ENCODE measurements around the gene SIAH3. TPM values are rescaled to one million over a fixed set of nuclear protein-coding genes. Genes with fewer than 3 reads are reported as not detected.
A peak's percentile ranks its signal among the peaks of the same experiment; 100 is the strongest.

Gene SIAH3
- total RNA-seq, 4 donors from 2014 or later, result not detected

DNA sequence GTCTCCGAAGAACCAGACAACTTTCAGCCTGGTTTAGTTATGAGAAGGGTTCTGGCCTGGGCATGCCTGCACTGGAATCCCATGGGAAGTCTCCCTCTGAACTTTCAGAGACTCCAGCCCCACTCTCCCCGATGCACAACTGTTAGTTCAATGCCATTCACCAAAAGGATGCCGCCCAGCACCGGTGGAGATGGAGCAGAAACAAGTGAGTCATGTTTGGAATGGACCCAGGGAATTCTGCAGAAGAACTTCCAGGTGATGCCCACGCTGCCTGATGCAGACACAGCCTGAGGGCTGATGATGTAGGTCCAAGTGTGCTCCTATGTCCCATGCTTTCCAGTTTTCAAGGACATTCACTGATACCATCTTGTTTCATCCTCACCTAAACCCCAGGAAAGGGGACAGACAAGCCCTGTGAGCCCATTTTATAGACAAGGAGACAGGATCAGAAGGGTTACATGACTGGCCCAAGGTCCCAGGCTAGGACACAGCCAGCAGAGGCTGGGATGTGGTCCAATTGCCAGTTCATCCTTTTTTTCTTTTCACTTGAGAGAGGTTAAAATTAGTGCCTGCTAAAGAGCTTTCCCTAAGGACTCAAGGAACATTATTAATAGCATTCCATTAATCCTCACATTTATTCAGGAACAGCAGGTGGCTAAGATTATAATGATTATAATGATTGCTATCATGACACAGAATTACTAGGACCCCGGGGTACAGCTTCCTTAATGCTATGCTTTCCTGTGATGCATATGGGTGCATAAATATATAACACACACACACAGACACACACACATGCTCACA lies 39.5 kb downstream of the SIAH3 start:
- no peaks in the 10 kb centered on the region for H3K4me1 ChIP-seq
- intact Hi-C loops (cut with DNase I; ENCODE audit: low total_unique reads), result no loop called here
- no peak overlapping the region for H3K4me3 ChIP-seq
- no peaks in the 10 kb centered on the region for H3K9me3 ChIP-seq
- in situ Hi-C loops (cut with MboI; ENCODE audit: low pct_ligation_motif_present in 1 of 4, low pct_unique_long_range_greater_than_20kb in 1 of 4, low sequenced_read_pairs in 3 of 4), result no loop called here
- DNase-seq, result no peak
- WGBS, 2 donors (ENCODE audit: low coverage in 1 of 2), result 64 to 72% methylated on average over 5 to 6 of the region's 6 CpGs
- TF ChIP-seq EP300 (IDR thresholded peaks at IDR 0.05; ENCODE audit: low read depth) (no peak), POLR2A (IDR thresholded peaks at IDR 0.05) (no peak), POLR2AphosphoS5 (IDR thresholded peaks at IDR 0.05) (no peak)
- TF ChIP-seq, protein P1, sequence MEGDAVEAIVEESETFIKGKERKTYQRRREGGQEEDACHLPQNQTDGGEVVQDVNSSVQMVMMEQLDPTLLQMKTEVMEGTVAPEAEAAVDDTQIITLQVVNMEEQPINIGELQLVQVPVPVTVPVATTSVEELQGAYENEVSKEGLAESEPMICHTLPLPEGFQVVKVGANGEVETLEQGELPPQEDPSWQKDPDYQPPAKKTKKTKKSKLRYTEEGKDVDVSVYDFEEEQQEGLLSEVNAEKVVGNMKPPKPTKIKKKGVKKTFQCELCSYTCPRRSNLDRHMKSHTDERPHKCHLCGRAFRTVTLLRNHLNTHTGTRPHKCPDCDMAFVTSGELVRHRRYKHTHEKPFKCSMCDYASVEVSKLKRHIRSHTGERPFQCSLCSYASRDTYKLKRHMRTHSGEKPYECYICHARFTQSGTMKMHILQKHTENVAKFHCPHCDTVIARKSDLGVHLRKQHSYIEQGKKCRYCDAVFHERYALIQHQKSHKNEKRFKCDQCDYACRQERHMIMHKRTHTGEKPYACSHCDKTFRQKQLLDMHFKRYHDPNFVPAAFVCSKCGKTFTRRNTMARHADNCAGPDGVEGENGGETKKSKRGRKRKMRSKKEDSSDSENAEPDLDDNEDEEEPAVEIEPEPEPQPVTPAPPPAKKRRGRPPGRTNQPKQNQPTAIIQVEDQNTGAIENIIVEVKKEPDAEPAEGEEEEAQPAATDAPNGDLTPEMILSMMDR (IDR thresholded peaks at IDR 0.05), result no peak
- no peaks in the 10 kb centered on the region for H3K27me3 ChIP-seq
- H3K36me3 ChIP-seq, result no peaks in the 10 kb centered on the region
- H3K27ac ChIP-seq, result no peak overlapping the region

DNA sequence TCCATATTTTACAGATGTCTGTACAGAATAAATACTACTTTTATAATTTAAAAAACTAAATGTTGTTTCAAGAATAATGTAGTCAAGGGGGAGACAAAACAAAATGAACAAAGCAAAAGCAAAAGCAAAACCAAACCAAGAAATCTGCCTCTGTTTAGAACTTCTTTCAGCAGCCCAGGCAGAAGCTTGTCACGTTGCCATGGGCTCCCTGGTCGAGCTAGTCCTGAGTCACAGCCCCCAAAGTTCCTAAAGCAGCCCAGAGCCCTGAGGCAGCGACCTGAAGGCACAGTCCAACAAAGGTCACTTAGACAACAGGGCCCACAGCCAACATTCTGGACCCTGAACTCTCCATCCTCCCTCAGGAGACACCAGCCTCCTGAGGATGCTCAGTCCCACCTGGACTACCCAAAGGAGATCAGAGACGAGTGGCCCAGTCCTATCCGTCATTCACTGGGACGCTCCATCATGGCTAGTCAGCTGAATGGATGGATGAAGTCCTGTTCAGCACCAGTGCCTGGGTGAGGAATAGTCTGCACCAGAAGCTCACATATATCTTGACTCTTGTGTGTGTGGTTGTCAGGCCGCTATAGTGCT lies 41.7 kb downstream of the SIAH3 start:
- in situ Hi-C loops (cut with MboI; ENCODE audit: low pct_ligation_motif_present in 1 of 4, low pct_unique_long_range_greater_than_20kb in 1 of 4, low sequenced_read_pairs in 3 of 4), result no loop called here
- no peak for TF ChIP-seq POLR2AphosphoS5 (IDR thresholded peaks at IDR 0.05)
- TF ChIP-seq, protein P1 (IDR thresholded peaks at IDR 0.05), result no peak
- TF ChIP-seq EP300 (IDR thresholded peaks at IDR 0.05; ENCODE audit: low read depth), result no peak
- TF ChIP-seq POLR2A (IDR thresholded peaks at IDR 0.05), result no peak
- 17 to 62% methylated on average over 2 to 7 of the region's 7 CpGs for WGBS, 2 donors (ENCODE audit: low coverage in 1 of 2)

DNA sequence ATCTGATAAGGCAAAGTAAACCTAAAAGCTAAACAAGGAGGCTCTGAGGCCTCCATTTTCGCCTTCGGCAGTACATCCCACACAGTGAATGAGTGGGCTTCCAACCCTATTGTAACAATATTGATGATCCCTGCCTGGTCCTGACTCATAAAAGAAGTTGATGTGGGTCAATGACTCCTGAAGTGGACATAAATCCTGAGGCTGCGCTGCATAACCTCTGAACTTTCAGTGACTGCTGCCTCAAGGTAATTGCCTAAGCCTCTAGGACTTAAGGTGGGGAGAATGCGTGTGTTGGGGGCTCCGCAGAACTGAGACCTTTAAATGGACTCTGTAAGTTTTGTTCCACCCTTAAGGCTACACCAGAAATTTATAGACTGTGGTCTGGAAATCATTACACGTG lies 42.6 kb downstream of the SIAH3 start:
- TF ChIP-seq, protein P1 (IDR thresholded peaks at IDR 0.05), result no peak
- in situ Hi-C loops (cut with MboI; ENCODE audit: low pct_ligation_motif_present in 1 of 4, low pct_unique_long_range_greater_than_20kb in 1 of 4, low sequenced_read_pairs in 3 of 4), result no loop called here
- 87 to 91% methylated on average over 4 to 6 of the region's 6 CpGs for WGBS, 2 donors (ENCODE audit: low coverage in 1 of 2)
- DNase-seq, result no peak
- no peak overlapping the region for H3K4me3 ChIP-seq
- no peaks in the 10 kb centered on the region for H3K36me3 ChIP-seq
- no peaks in the 10 kb centered on the region for H3K9me3 ChIP-seq
- H3K4me1 ChIP-seq, result no peaks in the 10 kb centered on the region
- H3K27ac ChIP-seq, result no peak overlapping the region
- intact Hi-C loops (cut with DNase I; ENCODE audit: low total_unique reads), result no loop called here
- H3K27me3 ChIP-seq, result no peaks in the 10 kb centered on the region

More for the DNA sequence above, 41.7 kb downstream of the SIAH3 start:
- Histone ChIP-seq H3K4me1 (no peaks in the 10 kb centered on the region), H3K27me3 (no peaks in the 10 kb centered on the region), H3K27ac (no peak overlapping the region), H3K9me3 (no peaks in the 10 kb centered on the region), H3K4me3 (no peak overlapping the region), H3K36me3 (no peaks in the 10 kb centered on the region)
- no peak for DNase-seq
- intact Hi-C loops (cut with DNase I; ENCODE audit: low total_unique reads), result no loop called here

GRCh38 chr13:45807520-45808099 lies 43.9 kb downstream of the SIAH3 start:
- Histone ChIP-seq H3K4me3 (no peak overlapping the region), H3K36me3 (no peaks in the 10 kb centered on the region), H3K4me1 (no peaks in the 10 kb centered on the region), H3K27me3 (no peaks in the 10 kb centered on the region), H3K9me3 (no peaks in the 10 kb centered on the region), H3K27ac (no peak overlapping the region)
- intact Hi-C loops (cut with DNase I; ENCODE audit: low total_unique reads) (no loop called here), in situ Hi-C loops (cut with MboI; ENCODE audit: low pct_ligation_motif_present in 1 of 4, low pct_unique_long_range_greater_than_20kb in 1 of 4, low sequenced_read_pairs in 3 of 4) (no loop called here)
- TF ChIP-seq, protein P1 (IDR thresholded peaks at IDR 0.05), result peak in 3 of 5 experiments; percentile 9 to 29 (median 24)
- no peak for TF ChIP-seq POLR2A (IDR thresholded peaks at IDR 0.05)
- TF ChIP-seq EP300 (IDR thresholded peaks at IDR 0.05; ENCODE audit: low read depth), result no peak
- TF ChIP-seq POLR2AphosphoS5 (IDR thresholded peaks at IDR 0.05), result no peak
- 44 to 53% methylated on average over 3 of the region's 3 CpGs for whole genome bisulfite sequencing, 2 donors (ENCODE audit: low coverage in 1 of 2)
- DNase-seq, result no peak

Data from transverse colon (tissue), 4 donors.